SK-N-MC (cell line): ENCODE results near the gene SSR4.
"Not testable (repeated sequence)": the region's sequence is repeated elsewhere in the genome, so short reads cannot be mapped to it uniquely, and the experiment has no call there.

Source experiments
- EZH2 ChIP-seq: fragments of 200-600 bp; sonication (generic); IDR thresholded peaks from one replicate; pipeline ENCODE4 v1.6.1; 2017; ENCODE audit warnings: antibody characterized with exemption
- POLR2AphosphoS5 ChIP-seq: IDR thresholded peaks from 2 replicates; pipeline ENCODE4 v1.6.1; 2012; ENCODE audit warnings: mild to moderate bottlenecking, low read depth, low read length, borderline replicate concordance

- TF ChIP-seq POLR2AphosphoS5, EZH2: not testable (repeated sequence)
Measured at GRCh38 chrX:153818064-153818463, 23.6 kb downstream of the SSR4 start.
